GM21619 (cell line): Measurements from ENCODE around the gene NXPE3.
A peak's percentile ranks its signal among the peaks of the same experiment; 100 is the strongest.

ENCODE experiments used
- ATAC-seq: cut with Tn5 transposase; IDR thresholded peaks from one replicate; pipeline ENCODE4 v1.9.1; 2021; ENCODE audit not compliant: unreplicated experiment

NXPE3 gene

GRCh38 chr3:101802179-101802578 lies 23.2 kb downstream of the NXPE3 start:
- no peak for ATAC-seq

GRCh38 chr3:101803173-101803782 lies 24.3 kb downstream of the NXPE3 start:
- peak; percentile 97 for ATAC-seq

- ATAC-seq = no peak
Observed at GRCh38 chr3:101803939-101804338, 24.9 kb downstream of the NXPE3 start.

GRCh38 chr3:101806491-101806890 lies 27.5 kb downstream of the NXPE3 start:
- no peak for ATAC-seq

- peak; percentile 58 for ATAC-seq
Observed at GRCh38 chr3:101807888-101808287, 28.9 kb downstream of the NXPE3 start.

- peak; percentile 41 for ATAC-seq
Observed at GRCh38 chr3:101809178-101810021, 30.4 kb downstream of the NXPE3 start.

GRCh38 chr3:101810022-101810418 lies 31.0 kb downstream of the NXPE3 start:
- no peak for ATAC-seq

GRCh38 chr3:101811875-101812274 lies 32.9 kb downstream of the NXPE3 start:
- ATAC-seq = no peak

GRCh38 chr3:101812895-101813294 lies 33.9 kb downstream of the NXPE3 start:
- ATAC-seq = no peak

- ATAC-seq = no peak
Observed at GRCh38 chr3:101813817-101814440, 34.9 kb downstream of the NXPE3 start.

GRCh38 chr3:101814835-101815234 lies 35.8 kb downstream of the NXPE3 start:
- no peak for ATAC-seq

- no peak for ATAC-seq
Observed at GRCh38 chr3:101816215-101817149, 37.5 kb downstream of the NXPE3 start.

GRCh38 chr3:101817992-101818391 lies 39.0 kb downstream of the NXPE3 start:
- no peak for ATAC-seq

GRCh38 chr3:101819649-101820206 lies 40.7 kb downstream of the NXPE3 start:
- no peak for ATAC-seq

GRCh38 chr3:101821503-101821902 lies 42.5 kb downstream of the NXPE3 start:
- no peak for ATAC-seq

GRCh38 chr3:101823525-101823924 lies 44.5 kb downstream of the NXPE3 start:
- no peak for ATAC-seq

GRCh38 chr3:101824702-101825101 lies 45.7 kb downstream of the NXPE3 start:
- ATAC-seq = no peak

- no peak for ATAC-seq
Observed at GRCh38 chr3:101825904-101826445, 47.0 kb downstream of the NXPE3 start.

- ATAC-seq = peak; percentile 84
Observed at GRCh38 chr3:101827211-101828174, 48.5 kb downstream of the NXPE3 start.
